ENCODE results near the gene SOBP.

SOBP gene

GRCh38 chr6:107709341-107709740 lies 219.4 kb downstream of the SOBP start:
- H3K27ac Mint-ChIP-seq = no peak overlapping the region
- no peak for DNase-seq
- peaks cover 54% of the 10 kb centered on the region for H3K4me1 Mint-ChIP-seq
- no peak overlapping the region for H3K4me3 Mint-ChIP-seq
- no peaks in the 10 kb centered on the region for H3K9me3 Mint-ChIP-seq
- H3K36me3 Mint-ChIP-seq (ENCODE audit: low read depth) = no peaks in the 10 kb centered on the region
- peaks cover 14% of the 10 kb centered on the region for H3K27me3 Mint-ChIP-seq (ENCODE audit: low read depth, poor library complexity)
- no peak for TF ChIP-seq CTCF (IDR thresholded peaks at IDR 0.05)

Data from nephron progenitor cell (in vitro differentiated cells).